GM12873 (cell line): Measurements from ENCODE around the gene CDH4.

Source experiments
- TF ChIP-seq, protein P1 (sequence below): IDR thresholded peaks from 2 replicates; pipeline ENCODE4 v1.5.1; 2012; ENCODE audit warnings: low read depth, mild to moderate bottlenecking, moderate library complexity, low read length, control low read depth; ENCODE audit not compliant: insufficient read depth; ENCODE audit errors: missing control alignments

The CDH4 gene

GRCh38 chr20:61953037-61954021 is 701.3 kb downstream of the CDH4 start:
- TF ChIP-seq, protein P1, sequence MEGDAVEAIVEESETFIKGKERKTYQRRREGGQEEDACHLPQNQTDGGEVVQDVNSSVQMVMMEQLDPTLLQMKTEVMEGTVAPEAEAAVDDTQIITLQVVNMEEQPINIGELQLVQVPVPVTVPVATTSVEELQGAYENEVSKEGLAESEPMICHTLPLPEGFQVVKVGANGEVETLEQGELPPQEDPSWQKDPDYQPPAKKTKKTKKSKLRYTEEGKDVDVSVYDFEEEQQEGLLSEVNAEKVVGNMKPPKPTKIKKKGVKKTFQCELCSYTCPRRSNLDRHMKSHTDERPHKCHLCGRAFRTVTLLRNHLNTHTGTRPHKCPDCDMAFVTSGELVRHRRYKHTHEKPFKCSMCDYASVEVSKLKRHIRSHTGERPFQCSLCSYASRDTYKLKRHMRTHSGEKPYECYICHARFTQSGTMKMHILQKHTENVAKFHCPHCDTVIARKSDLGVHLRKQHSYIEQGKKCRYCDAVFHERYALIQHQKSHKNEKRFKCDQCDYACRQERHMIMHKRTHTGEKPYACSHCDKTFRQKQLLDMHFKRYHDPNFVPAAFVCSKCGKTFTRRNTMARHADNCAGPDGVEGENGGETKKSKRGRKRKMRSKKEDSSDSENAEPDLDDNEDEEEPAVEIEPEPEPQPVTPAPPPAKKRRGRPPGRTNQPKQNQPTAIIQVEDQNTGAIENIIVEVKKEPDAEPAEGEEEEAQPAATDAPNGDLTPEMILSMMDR, result no peak

- TF ChIP-seq, protein P1, result no peak
These were observed 702.4 kb downstream of the CDH4 start for GRCh38 chr20:61954276-61955021.

GRCh38 chr20:61955668-61956395 is 703.8 kb downstream of the CDH4 start:
- TF ChIP-seq, protein P1, result no peak

DNA sequence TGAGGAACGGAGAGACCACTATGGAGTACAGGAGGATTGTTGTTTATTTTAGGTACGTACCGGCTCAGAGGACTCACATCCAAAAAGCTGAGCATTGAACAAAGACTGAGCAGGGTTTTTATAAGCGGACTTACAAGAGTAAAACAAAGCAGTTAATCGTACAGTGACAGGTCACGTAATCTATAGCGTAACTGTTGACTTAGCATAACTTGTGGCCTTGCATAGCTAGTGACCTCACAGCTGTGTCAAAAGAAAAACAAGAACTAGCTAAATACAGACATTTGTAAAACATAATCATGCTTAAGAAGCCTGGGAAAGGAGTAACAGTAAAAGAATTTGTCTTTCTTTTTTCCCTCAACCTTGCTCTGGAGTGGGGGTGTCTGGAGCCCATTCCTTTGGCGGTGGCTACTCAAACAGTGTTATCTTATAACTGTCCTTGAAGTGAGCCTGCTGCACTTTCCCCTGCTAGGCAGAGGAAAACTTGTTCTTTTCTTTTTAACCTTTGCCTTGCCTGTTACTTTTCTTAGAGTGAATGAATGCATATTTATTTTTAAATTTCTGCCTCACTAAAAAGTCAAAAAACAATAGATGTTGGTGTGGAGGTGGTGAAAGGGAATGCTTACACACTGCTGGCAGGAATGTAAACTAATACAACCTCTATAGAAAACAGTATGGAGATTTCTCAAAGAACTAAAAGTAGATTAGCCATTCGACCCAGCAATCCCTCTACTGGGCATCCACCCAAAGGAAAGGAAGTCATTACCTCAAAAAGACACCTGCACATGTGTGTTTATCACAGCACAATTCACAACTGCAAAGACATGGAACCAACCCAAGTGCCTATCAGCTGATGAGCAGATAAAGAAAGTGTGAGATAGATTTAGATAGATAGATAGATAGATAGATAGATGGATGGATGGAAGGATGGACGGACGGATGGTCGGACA is 704.6 kb downstream of the CDH4 start:
- TF ChIP-seq, protein P1, result no peak

DNA sequence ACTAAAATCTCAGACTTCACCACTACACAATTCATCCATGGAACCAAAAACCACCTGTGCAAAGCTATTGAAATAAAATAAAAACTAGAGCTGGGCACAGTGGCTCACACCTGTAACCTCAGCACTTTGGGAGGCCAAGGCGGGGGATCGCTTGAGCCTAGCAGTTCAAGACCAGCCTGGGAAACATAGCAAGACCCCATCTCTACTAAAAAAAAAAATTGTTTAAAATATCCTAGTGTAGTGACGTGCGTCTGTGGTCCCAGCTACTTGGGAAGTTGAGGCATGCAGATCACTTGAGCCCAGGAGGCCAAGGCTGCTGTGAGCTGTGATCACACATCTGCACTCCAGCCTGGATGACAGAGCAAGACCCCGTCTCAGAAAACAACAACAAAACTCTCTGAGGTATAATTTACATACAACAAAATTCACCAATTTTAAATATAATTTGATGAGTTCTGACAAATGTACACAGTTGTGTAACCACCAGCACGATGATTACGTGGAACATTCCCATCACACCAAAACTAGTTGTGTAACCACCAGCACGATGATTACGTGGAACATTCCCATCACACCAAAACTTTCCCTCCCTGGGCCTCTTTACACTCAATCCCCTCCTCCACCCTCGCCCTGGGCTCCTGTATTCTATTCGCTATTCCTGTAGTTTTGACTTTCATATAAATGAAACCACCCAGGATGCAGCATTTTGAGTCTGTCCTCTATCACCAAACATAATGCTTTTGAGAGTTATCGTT is 706.1 kb downstream of the CDH4 start:
- TF ChIP-seq, protein P1, result no peak
